ENCODE measurements around the gene PCDHB3.

GRCh38 chr5:141077826-141078225 lies 22.4 kb upstream of the PCDHB3 start:
- TF ChIP-seq POLR2A (IDR thresholded peaks at IDR 0.05) (no peak), CTCF (IDR thresholded peaks at IDR 0.05) (no peak)
